HG03045 (cell line): ENCODE results near the gene DDX25.

Experiments used
- ATAC-seq: cut with Tn5 transposase; IDR thresholded peaks from one replicate; pipeline ENCODE4 v1.9.1; 2021; ENCODE audit warnings: mild to moderate bottlenecking, moderate library complexity; ENCODE audit not compliant: unreplicated experiment

Gene DDX25

GRCh38 chr11:125933030-125933813, 28.9 kb downstream of the DDX25 start:
- no peak for ATAC-seq

- ATAC-seq = no peak
Observed at GRCh38 chr11:125934473-125934872, 30.2 kb downstream of the DDX25 start.

GRCh38 chr11:125935056-125935455, 30.7 kb downstream of the DDX25 start:
- ATAC-seq = no peak

GRCh38 chr11:125935618-125936199, 31.4 kb downstream of the DDX25 start:
- no peak for ATAC-seq

GRCh38 chr11:125938418-125938817, 34.1 kb downstream of the DDX25 start:
- no peak for ATAC-seq

GRCh38 chr11:125939081-125939521, 34.8 kb downstream of the DDX25 start:
- ATAC-seq = no peak

- ATAC-seq = no peak
Observed at GRCh38 chr11:125940145-125940544, 35.8 kb downstream of the DDX25 start.

DNA sequence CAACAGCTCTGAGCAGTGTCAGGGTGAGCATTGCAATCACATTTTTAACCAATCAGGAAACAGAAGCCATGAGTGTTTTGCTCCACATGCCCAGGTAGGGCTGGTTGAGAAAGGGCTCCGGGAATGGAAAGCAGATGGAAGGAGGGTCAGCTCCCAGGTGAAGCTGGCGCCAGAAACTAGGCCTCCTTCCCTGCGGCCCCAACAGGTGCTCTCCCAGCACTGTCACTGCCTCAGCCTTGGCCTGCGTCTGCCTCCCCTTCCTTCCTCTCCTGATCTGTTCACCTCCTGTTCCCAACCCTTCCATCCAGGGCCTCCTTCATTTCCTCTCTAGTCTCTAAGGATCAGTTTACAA, 36.9 kb downstream of the DDX25 start:
- no peak for ATAC-seq

DNA sequence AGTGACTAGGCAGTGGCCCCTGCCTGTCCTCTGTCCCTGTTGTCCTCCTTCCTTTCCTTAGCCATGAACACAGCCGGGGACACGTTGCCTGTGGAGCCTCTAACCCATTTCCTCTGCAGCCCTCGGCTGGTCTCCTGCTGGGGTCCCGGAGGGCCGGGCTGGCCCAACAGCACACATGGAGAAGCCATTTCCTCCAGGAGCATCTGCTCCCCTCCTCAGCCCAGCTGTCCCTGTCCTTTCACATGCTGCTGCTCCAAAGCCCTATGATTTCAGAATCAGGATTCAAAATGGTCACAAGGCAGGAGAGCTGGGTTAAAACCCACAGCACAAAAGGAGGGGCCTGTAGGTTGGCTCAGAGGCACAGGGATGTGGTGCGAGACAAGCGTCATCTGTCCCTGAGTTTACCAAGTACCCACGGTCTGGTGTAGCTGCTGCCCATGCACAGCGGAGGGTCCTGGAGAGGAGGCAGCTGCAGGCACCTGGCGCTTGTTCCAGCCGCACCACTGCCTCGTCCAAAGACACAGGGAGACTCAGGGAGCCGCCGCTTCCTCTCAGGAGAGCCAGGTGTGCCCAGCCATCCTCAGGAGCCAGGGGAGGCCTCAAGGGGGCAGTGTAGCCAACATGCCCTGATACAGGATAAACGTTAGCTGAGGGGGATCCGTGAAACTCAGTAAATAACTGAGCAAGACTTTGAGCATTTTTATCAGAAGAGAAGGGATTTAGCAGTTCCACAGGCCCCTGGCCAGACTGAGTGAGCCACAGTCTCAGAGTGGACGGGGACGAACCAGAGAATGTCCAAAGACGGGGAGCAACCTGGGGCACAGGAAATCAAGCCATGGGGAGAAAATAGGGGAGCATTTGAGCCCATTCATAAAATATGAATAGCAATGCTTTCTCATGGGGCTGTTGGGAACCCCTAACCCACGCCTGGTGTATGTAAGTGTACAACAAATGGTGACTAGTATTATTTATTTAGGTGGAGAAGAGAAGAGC, 37.6 kb downstream of the DDX25 start:
- ATAC-seq = no peak

DNA sequence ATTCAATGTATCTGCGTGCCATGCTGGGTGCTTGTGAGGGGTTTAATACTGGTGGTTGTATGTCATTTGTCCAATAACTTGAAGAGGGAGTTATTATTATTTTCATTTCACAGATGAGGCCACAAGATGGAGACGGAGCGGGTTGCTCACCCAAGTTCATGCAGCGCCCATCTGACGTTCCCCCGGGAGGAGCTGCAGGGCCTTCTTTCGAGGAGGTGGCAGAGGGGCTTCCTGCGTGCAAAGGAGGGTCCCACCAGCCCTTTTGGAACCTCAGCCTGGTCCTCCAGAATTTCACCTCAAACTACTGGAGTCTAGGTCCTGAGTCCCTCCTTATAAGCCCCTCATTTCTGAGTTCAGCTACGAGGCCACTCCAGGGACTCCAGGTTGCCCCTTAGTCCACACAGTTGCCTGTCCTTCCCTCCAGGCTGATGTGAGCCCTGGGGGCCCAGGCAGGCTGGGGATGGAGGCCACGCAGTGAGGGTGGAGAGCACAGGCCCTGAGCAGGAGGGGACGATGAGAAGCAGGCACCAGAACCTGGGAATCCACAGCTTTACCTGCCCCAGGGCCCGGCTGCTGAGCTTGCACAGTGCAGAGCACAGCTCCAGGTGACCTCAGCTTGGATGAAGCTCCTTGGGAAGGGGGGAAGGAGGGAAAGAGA, 38.6 kb downstream of the DDX25 start:
- no peak for ATAC-seq

GRCh38 chr11:125943661-125944349, 39.5 kb downstream of the DDX25 start:
- no peak for ATAC-seq

GRCh38 chr11:125944350-125945010, 40.2 kb downstream of the DDX25 start:
- no peak for ATAC-seq

GRCh38 chr11:125945011-125945796, 40.9 kb downstream of the DDX25 start:
- no peak for ATAC-seq

DNA sequence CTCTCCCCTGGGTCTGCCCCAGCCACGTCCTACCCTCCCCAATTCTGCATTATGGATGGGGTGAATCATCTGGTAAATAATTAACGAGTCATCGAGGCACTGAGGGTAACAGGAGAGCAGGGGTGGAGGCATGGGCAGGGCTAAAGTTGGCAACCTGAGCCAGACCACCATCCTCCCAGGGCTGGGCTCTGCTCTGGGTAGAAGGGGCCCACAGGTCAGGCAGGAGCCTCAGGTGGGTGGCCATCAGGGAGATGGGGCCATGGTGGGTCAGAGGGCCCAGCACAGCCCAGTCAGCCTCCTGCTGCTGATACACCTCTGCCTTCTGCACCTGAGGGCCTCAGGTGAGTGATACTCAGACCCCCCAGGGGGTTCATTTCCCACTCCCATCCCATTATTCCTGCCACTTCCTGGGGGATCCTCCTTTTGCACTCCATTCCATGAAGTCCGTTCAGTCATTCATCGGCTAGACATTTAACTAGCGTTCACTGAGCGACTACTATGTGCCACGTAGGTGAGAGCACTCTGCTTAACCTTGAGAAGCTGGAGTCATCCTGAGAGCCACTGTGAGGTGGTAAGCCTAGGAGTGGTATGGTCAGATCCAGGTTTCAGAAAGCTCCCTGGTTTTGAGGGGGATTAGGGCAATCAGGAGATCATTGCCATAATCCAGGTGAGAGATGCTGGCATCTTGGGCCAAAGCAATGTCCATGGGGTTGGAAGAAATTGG, 41.7 kb downstream of the DDX25 start, which contains the start of gene VSIG10L2:
TSS of gene VSIG10L2 (plus strand) at position 248 of the 724 bp plus-strand sequence. CDS start at position 260, 12 bp downstream.
- no peak for ATAC-seq

DNA sequence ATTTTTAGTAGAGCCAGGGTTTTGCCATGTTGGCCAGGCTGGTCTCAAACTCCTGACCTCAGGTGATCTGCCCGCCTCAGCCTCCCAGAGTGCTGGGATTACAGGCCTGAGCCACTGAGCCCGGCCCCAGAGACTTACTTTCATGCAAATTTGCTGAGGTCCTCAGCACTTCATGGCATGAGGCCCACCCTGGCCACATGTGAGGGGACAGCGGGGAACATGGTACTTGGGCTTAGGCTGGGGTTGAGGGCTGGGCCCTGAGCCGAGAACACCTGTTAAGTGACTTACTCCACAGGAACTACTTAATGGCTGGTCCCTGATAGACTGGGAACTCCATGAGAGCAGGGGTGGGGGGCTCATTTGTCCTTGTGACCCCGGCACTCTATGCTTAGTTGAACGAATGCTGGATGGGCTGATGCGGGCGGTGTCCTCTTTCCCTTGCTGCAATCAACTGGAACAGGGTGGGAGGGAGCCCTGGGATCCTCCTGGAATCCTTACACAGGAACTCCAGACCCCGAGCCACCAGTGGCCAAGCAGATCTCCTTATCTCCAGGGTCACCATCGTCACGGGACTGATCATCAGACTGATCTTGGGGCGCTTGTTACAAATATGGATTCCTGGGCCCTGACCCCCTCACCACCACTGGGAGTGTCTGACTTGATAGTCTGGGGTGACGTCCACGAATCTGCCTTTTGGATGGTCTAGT, 42.6 kb downstream of the DDX25 start:
- ATAC-seq = no peak

DNA sequence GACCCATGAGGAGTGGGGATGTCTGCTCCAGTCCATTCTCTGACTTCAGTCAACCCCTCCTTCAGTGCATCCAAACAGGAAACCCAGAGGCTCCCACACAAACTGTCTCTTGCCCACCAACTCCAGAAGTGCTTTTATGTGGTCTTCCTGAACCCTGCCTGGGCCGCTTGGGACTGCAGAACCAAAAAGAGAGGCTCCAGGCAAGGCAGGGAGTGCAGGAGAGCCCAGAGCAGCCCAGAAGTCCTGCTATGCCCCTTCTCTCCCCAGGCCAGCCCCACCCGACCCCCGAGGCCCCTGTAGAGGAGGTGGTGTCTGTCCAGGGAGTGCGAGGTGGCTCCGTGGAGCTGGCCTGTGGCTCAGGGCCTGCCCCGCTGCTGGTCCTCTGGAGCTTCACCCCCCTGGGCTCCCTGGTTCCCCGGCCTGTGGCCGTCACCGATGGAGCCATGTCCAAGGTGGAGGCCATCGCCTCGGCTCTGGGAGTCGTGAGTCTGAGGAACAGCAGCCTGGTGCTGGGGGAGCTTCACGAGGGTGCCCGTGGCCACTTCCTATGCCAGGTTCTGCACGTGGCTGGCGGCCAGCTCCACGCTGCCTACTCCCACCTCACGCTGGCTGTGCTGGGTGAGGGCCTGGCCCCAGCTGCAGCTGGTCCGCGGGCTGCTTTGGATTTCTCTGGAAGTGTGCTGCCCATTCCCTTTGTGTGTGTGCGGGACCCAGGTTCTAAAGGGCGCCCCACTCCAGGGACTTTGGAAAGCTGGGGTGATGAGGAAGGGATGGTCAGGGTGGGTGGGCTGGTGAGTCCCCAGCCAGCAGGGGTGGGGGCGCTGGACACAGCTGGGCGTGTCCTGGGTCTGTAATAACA, 43.3 kb downstream of the DDX25 start:
- no peak for ATAC-seq
